HCT116 (cell line): ENCODE results near the gene FBN1. TPM values are rescaled to one million over a fixed set of nuclear protein-coding genes. Genes with fewer than 3 reads are reported as not detected.

Experiments used
- ATAC-seq: fragments of 200-7000 bp; cut with Tn5 transposase; 2 replicates; pipeline ENCODE4 v1.9.1; 2020; ENCODE audit warnings: mild to moderate bottlenecking, moderate library complexity
- BruUV-seq: library from RNA; stranded (reverse); fragments of 400-500 nt; replicated peaks from 2 replicates; lab custom pipeline; 2021; lab: Mats Ljungman, UMichigan
- CTCF ChIA-PET: fragments of 300-600 bp; sonication (Branson Sonifier 250); formaldehyde crosslinking; loops from one replicate; lab custom pipeline; 2021; ENCODE audit warnings: antibody characterized with exemption; lab: Charles Lee
- POLR2A ChIA-PET: fragments of 300-600, 350-600 bp; sonication (Branson Sonifier 250); formaldehyde crosslinking; loops from one replicate; lab custom pipeline; 2021; ENCODE audit warnings: antibody characterized with exemption; lab: Charles Lee
- RAD21 ChIA-PET, 2 experiments: fragments of 300-600 bp; sonication (Branson Sonifier 250); formaldehyde crosslinking; loops; one replicate each; lab custom pipeline; 2023; ENCODE audit warnings: low total read pairs in 2 of 2; ENCODE audit not compliant: uncharacterized antibody in 2 of 2, unreplicated experiment in 2 of 2, low non-redundant PET in 1 of 2; lab: Charles Lee
- DNase-seq: peaks from one replicate; pipeline ENCODE4 v3.0.0-alpha.2; 2010; ENCODE audit warnings: low read depth, low spot score
- H2AFZ ChIP-seq: fragments of 200-600 bp; shearing (Covaris generic), sonication (generic); 2 replicates; pipeline ENCODE4 v1.6.1; 2017; ENCODE audit warnings: low read depth, mixed run types, mixed read lengths, antibody characterized with exemption, low read length; ENCODE audit not compliant: poor library complexity, severe bottlenecking
- H3K27ac ChIP-seq: 2 replicates; pipeline ENCODE4 v1.5.1; 2012; ENCODE audit warnings: low read depth, low read length
- H3K27me3 ChIP-seq: fragments of 200-600 bp; sonication (generic); 2 replicates; pipeline ENCODE4 v1.6.1; 2016; ENCODE audit warnings: mixed run types, low read length, mixed read lengths; ENCODE audit not compliant: insufficient read depth
- H3K36me3 ChIP-seq, 2 experiments: fragments of 200-500 bp in 1 of 2; fragments of 200-600 bp in 1 of 2; sonication (Bioruptor generic) in 1 of 2; sonication (generic) in 1 of 2; 2 replicates each; pipeline versions ENCODE4 v1.5.1 to v1.6.1; 2014 to 2016; ENCODE audit warnings: low read length in 2 of 2, inconsistent platforms in 1 of 2, mixed read lengths in 1 of 2, mixed run types in 1 of 2; ENCODE audit not compliant: insufficient read depth in 2 of 2, control insufficient read depth in 1 of 2
- H3K4me1 ChIP-seq, 2 experiments: fragments of 200-600 bp in 1 of 2; sonication (generic) in 1 of 2; 2 replicates each; pipeline versions ENCODE4 v1.5.1 to v1.6.1; 2012 to 2017; ENCODE audit warnings: low read length in 2 of 2, inconsistent platforms in 1 of 2, mild to moderate bottlenecking in 1 of 2, mixed read lengths in 1 of 2, mixed run types in 1 of 2, moderate library complexity in 1 of 2; ENCODE audit not compliant: insufficient read depth in 2 of 2, control insufficient read depth in 1 of 2
- H3K4me2 ChIP-seq: fragments of 200-600 bp; sonication (generic); 2 replicates; pipeline ENCODE4 v1.6.1; 2017; ENCODE audit warnings: mixed run types, low read length, mixed read lengths
- H3K4me3 ChIP-seq, 2 experiments: fragments of 200-600 bp in 1 of 2; sonication (generic) in 1 of 2; replicated peaks in 1 of 2; 2 replicates each; pipeline ENCODE4 v1.5.1; 2011 to 2016; ENCODE audit warnings: low read length in 2 of 2, control low read depth in 1 of 2, low read depth in 1 of 2, mild to moderate bottlenecking in 1 of 2, mixed read lengths in 1 of 2, mixed run types in 1 of 2
- H3K79me2 ChIP-seq: fragments of 200-600 bp; sonication (generic); 2 replicates; pipeline ENCODE4 v1.6.1; 2017; ENCODE audit warnings: mild to moderate bottlenecking, mixed run types, low read length, moderate library complexity, mixed read lengths; ENCODE audit not compliant: insufficient read depth
- H3K9ac ChIP-seq: fragments of 200-600 bp; sonication (generic); 2 replicates; pipeline ENCODE4 v1.6.1; 2016; ENCODE audit warnings: low read length, mixed read lengths
- H3K9me2 ChIP-seq: fragments of 200-600 bp; sonication (generic), shearing (Covaris generic); 2 replicates; pipeline ENCODE4 v1.6.1; 2017; ENCODE audit warnings: mixed run types, mild to moderate bottlenecking, moderate library complexity; ENCODE audit not compliant: insufficient read depth
- H3K9me3 ChIP-seq, 2 experiments: fragments of 200-500 bp in 1 of 2; fragments of 200-600 bp in 1 of 2; sonication (Bioruptor generic) in 1 of 2; sonication (generic) in 1 of 2; 2 replicates each; pipeline ENCODE4 v1.6.1; 2014 to 2017; ENCODE audit warnings: low read length in 2 of 2, mixed read lengths in 2 of 2, inconsistent platforms in 1 of 2, low read depth in 1 of 2, mild to moderate bottlenecking in 1 of 2, mixed run types in 1 of 2, moderate library complexity in 1 of 2; ENCODE audit not compliant: control insufficient read depth in 1 of 2, insufficient read depth in 1 of 2
- H4K20me1 ChIP-seq: fragments of 200-600 bp; sonication (generic), shearing (Covaris generic); 2 replicates; pipeline ENCODE4 v1.6.1; 2017; ENCODE audit warnings: mixed run types, mild to moderate bottlenecking, moderate library complexity; ENCODE audit not compliant: insufficient read depth
- CBX3 ChIP-seq: IDR thresholded peaks from 2 replicates; pipeline ENCODE4 v1.6.1; 2012; ENCODE audit warnings: low read depth
- CEBPB ChIP-seq: IDR thresholded peaks from 2 replicates; pipeline ENCODE4 v1.6.1; 2012; ENCODE audit warnings: low read depth
- EGR1 ChIP-seq: IDR thresholded peaks from 2 replicates; pipeline ENCODE4 v1.6.1; 2012; ENCODE audit warnings: low read depth
- ELF1 ChIP-seq: IDR thresholded peaks from 2 replicates; pipeline ENCODE4 v1.6.1; 2012; ENCODE audit warnings: low read depth, borderline replicate concordance
- EZH2 ChIP-seq: fragments of 200-600 bp; sonication (generic); IDR thresholded peaks from 2 replicates; pipeline ENCODE4 v1.6.1; 2017; ENCODE audit warnings: antibody characterized with exemption, mixed run types
- EZH2phosphoT487 ChIP-seq: fragments of 200-600 bp; IDR thresholded peaks from 2 replicates; pipeline ENCODE4 v1.6.1; 2018; ENCODE audit warnings: antibody characterized with exemption, borderline replicate concordance
- FOSL1 ChIP-seq: IDR thresholded peaks from 2 replicates; pipeline ENCODE4 v1.6.1; 2012; ENCODE audit warnings: low read depth
- JUND ChIP-seq: IDR thresholded peaks from 2 replicates; pipeline ENCODE4 v1.6.1; 2012
- POLR2A ChIP-seq: IDR thresholded peaks from 2 replicates; pipeline ENCODE4 v1.7.0; 2011; ENCODE audit warnings: borderline replicate concordance; ENCODE audit not compliant: insufficient read depth, insufficient read length; ENCODE audit errors: extremely low read depth
- POLR2AphosphoS5 ChIP-seq: IDR thresholded peaks from 2 replicates; pipeline ENCODE4 v1.6.1; 2011; ENCODE audit warnings: mild to moderate bottlenecking, low read depth, low read length, moderate library complexity
- RAD21 ChIP-seq: IDR thresholded peaks from 2 replicates; pipeline ENCODE4 v1.6.1; 2012; ENCODE audit warnings: low read depth, mild to moderate bottlenecking
- SIN3A ChIP-seq: IDR thresholded peaks from 2 replicates; pipeline ENCODE4 v1.6.1; 2012; ENCODE audit warnings: low read depth
- SP1 ChIP-seq: IDR thresholded peaks from 2 replicates; pipeline ENCODE4 v1.6.1; 2012; ENCODE audit warnings: low read depth
- SRF ChIP-seq: IDR thresholded peaks from 2 replicates; pipeline ENCODE4 v1.6.1; 2012; ENCODE audit warnings: low read depth
- YY1 ChIP-seq: IDR thresholded peaks from 2 replicates; pipeline ENCODE4 v1.6.1; 2011; ENCODE audit warnings: low read length, low read depth, moderate library complexity, mild to moderate bottlenecking; ENCODE audit not compliant: insufficient replicate concordance; ENCODE audit errors: extremely low read depth
- ZBTB33 ChIP-seq: IDR thresholded peaks from 2 replicates; pipeline ENCODE4 v1.6.1; 2011; ENCODE audit warnings: mild to moderate bottlenecking, low read length, moderate library complexity; ENCODE audit not compliant: insufficient replicate concordance; ENCODE audit errors: extremely low read depth
- ZNF274 ChIP-seq: fragments of 200-500 bp; sonication (Bioruptor generic); IDR thresholded peaks from 2 replicates; pipeline ENCODE4 v1.6.1; 2014; ENCODE audit warnings: mild to moderate bottlenecking, low read depth, low read length, inconsistent platforms
- intact Hi-C: fragments of 100-400 bp; cut with micrococcal nuclease; formaldehyde crosslinking; loops from 2 replicates; pipeline ENCODE4 v1.10.0; 2022
- total RNA-seq: library from RNA; stranded (reverse); gene quantifications from one replicate; pipeline ENCODE4 v1.2.1, GENCODE V29; 2021; ENCODE audit not compliant: unreplicated experiment
- TF ChIP-seq, protein P1 (sequence below): IDR thresholded peaks from 2 replicates; pipeline ENCODE4 v1.6.1; 2012
- TF ChIP-seq, protein P2 (sequence below): IDR thresholded peaks from 2 replicates; pipeline ENCODE4 v1.6.1; 2012; ENCODE audit warnings: low read depth
- TF ChIP-seq, protein P3 (sequence below), 3 experiments: fragments of 200-600 bp in 1 of 3; sonication (generic) in 1 of 3; IDR thresholded peaks in 2 of 3; conservative IDR thresholded peaks in 1 of 3; 2 replicates each; pipeline ENCODE4 v1.5.1; 2012 to 2017; ENCODE audit warnings: low read depth in 2 of 3, low read length in 2 of 3, antibody characterized with exemption in 1 of 3, borderline replicate concordance in 1 of 3, control low read depth in 1 of 3, mild to moderate bottlenecking in 1 of 3, mixed read lengths in 1 of 3, mixed run types in 1 of 3, moderate library complexity in 1 of 3; ENCODE audit not compliant: insufficient read depth in 1 of 3

Gene FBN1
- total RNA-seq, 1 experiment from 2014 or later = 1.7 TPM

DNA sequence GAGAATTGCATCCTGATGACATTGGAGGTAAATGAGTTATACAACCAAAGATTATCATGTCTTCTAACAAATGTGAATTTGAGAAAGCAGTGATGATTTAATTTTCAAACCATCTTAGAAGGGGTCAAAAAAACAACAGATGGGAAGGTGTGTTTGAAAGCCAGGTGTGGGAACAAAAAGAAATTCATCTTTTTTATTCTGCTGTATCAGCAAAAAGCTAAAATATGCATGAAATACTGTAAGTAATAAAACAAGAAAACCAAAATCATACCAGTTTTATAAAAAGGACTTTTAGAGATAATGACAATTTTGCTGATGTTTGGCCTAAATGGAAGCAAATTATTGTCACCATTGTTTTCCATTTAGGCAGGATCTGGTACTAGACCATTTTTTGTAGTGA, 145.5 kb downstream of the FBN1 start:
- Histone ChIP-seq H3K27ac (no peak overlapping the region), H2AFZ (no peak overlapping the region), H4K20me1 (no peaks in the 10 kb centered on the region), H3K4me1 (no peaks in the 10 kb centered on the region), H3K9me3 (no peaks in the 10 kb centered on the region), H3K4me2 (no peak overlapping the region), H3K4me3 (no peak overlapping the region), H3K9me2 (no peaks in the 10 kb centered on the region), H3K36me3 (no peaks in the 10 kb centered on the region), H3K9ac (no peak overlapping the region), H3K79me2 (no peaks in the 10 kb centered on the region), H3K27me3 (no peaks in the 10 kb centered on the region)
- no peak for TF ChIP-seq SP1
- TF ChIP-seq RAD21 = no peak
- TF ChIP-seq EGR1 = no peak
- no peak for TF ChIP-seq ZBTB33
- TF ChIP-seq EZH2 = no peak
- TF ChIP-seq YY1 = no peak
- no peak for TF ChIP-seq SIN3A
- no peak for TF ChIP-seq JUND
- no peak for TF ChIP-seq CEBPB
- TF ChIP-seq POLR2A = no peak
- no peak for TF ChIP-seq ZNF274
- no peak for TF ChIP-seq EZH2phosphoT487
- TF ChIP-seq, protein P1, sequence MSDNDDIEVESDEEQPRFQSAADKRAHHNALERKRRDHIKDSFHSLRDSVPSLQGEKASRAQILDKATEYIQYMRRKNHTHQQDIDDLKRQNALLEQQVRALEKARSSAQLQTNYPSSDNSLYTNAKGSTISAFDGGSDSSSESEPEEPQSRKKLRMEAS = no peak
- TF ChIP-seq, protein P2, sequence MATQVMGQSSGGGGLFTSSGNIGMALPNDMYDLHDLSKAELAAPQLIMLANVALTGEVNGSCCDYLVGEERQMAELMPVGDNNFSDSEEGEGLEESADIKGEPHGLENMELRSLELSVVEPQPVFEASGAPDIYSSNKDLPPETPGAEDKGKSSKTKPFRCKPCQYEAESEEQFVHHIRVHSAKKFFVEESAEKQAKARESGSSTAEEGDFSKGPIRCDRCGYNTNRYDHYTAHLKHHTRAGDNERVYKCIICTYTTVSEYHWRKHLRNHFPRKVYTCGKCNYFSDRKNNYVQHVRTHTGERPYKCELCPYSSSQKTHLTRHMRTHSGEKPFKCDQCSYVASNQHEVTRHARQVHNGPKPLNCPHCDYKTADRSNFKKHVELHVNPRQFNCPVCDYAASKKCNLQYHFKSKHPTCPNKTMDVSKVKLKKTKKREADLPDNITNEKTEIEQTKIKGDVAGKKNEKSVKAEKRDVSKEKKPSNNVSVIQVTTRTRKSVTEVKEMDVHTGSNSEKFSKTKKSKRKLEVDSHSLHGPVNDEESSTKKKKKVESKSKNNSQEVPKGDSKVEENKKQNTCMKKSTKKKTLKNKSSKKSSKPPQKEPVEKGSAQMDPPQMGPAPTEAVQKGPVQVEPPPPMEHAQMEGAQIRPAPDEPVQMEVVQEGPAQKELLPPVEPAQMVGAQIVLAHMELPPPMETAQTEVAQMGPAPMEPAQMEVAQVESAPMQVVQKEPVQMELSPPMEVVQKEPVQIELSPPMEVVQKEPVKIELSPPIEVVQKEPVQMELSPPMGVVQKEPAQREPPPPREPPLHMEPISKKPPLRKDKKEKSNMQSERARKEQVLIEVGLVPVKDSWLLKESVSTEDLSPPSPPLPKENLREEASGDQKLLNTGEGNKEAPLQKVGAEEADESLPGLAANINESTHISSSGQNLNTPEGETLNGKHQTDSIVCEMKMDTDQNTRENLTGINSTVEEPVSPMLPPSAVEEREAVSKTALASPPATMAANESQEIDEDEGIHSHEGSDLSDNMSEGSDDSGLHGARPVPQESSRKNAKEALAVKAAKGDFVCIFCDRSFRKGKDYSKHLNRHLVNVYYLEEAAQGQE = no peak
- TF ChIP-seq SRF = no peak
- TF ChIP-seq POLR2AphosphoS5 = no peak
- TF ChIP-seq FOSL1 = no peak
- TF ChIP-seq, protein P3, sequence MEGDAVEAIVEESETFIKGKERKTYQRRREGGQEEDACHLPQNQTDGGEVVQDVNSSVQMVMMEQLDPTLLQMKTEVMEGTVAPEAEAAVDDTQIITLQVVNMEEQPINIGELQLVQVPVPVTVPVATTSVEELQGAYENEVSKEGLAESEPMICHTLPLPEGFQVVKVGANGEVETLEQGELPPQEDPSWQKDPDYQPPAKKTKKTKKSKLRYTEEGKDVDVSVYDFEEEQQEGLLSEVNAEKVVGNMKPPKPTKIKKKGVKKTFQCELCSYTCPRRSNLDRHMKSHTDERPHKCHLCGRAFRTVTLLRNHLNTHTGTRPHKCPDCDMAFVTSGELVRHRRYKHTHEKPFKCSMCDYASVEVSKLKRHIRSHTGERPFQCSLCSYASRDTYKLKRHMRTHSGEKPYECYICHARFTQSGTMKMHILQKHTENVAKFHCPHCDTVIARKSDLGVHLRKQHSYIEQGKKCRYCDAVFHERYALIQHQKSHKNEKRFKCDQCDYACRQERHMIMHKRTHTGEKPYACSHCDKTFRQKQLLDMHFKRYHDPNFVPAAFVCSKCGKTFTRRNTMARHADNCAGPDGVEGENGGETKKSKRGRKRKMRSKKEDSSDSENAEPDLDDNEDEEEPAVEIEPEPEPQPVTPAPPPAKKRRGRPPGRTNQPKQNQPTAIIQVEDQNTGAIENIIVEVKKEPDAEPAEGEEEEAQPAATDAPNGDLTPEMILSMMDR (IDR thresholded peaks at IDR 0.05 in 2 of 3, conservative IDR thresholded peaks at IDR 0.05 in 1 of 3; ENCODE audit: borderline replicate concordance in 1 of 3, insufficient read depth in 1 of 3, low read depth in 2 of 3, low read length in 2 of 3) = no peak
- no peak for TF ChIP-seq ELF1
- TF ChIP-seq CBX3 = no peak
- ChIA-PET CTCF (no interaction called here), RAD21 (no interaction called here), POLR2A (no interaction called here)
- ATAC-seq (no peak), DNase-seq (no peak)
- BruUV-seq = no TSS peak
- intact Hi-C loops = no loop called here
